NT2/D1 (cell line): ENCODE results near the gene SMIM17.

Source experiments
- DNase-seq: peaks from one replicate; pipeline ENCODE4 v3.0.0-alpha.2; 2011; ENCODE audit warnings: low read depth, low spot score
- H3K27me3 ChIP-seq: 2 replicates; pipeline ENCODE4 v1.6.0; 2011; ENCODE audit warnings: mild to moderate bottlenecking; ENCODE audit not compliant: insufficient read length, insufficient read depth
- H3K36me3 ChIP-seq: 2 replicates; pipeline ENCODE4 v1.6.1; 2011; ENCODE audit warnings: mild to moderate bottlenecking, low read length, mixed read lengths; ENCODE audit not compliant: insufficient read depth, insufficient read length
- H3K4me1 ChIP-seq: 2 replicates; pipeline ENCODE4 v1.5.1; 2011; ENCODE audit not compliant: insufficient read depth, insufficient read length
- H3K4me3 ChIP-seq: 2 replicates; pipeline ENCODE4 v1.5.1; 2011; ENCODE audit warnings: low read depth; ENCODE audit not compliant: insufficient read length
- H3K9ac ChIP-seq: 2 replicates; pipeline ENCODE4 v1.6.0; 2011; ENCODE audit warnings: low read depth; ENCODE audit not compliant: insufficient read length
- H3K9me3 ChIP-seq: 2 replicates; pipeline ENCODE4 v1.5.1; 2011; ENCODE audit warnings: mild to moderate bottlenecking, low read length; ENCODE audit not compliant: insufficient read depth
- SUZ12 ChIP-seq: IDR thresholded peaks from 2 replicates; pipeline ENCODE4 v1.6.1; 2011; ENCODE audit not compliant: insufficient read length, insufficient read depth; ENCODE audit errors: extremely low read depth
- YY1 ChIP-seq: IDR thresholded peaks from 2 replicates; pipeline ENCODE4 v1.6.1; 2011; ENCODE audit not compliant: insufficient read length, insufficient read depth
- ZNF274 ChIP-seq: IDR thresholded peaks from 2 replicates; pipeline ENCODE4 v1.6.1; 2011; ENCODE audit warnings: mild to moderate bottlenecking, low read depth, low read length

SMIM17 gene

GRCh38 chr19:56642711-56643459 lies at the start of gene SMIM17:
SMIM17 (plus strand) TSS chr19:56643159; CDS start chr19:56645668, 2,509 bp downstream.
- Histone ChIP-seq H3K36me3 (no peaks in the 10 kb centered on the region), H3K9ac (no peak within 1 kb of the TSS), H3K27me3 (peaks cover 76% of the 10 kb centered on the region), H3K9me3 (no peaks in the 10 kb centered on the region; the same call in 1 of the 2 replicates), H3K4me1 (no peaks in the 10 kb centered on the region), H3K4me3 (no peak within 1 kb of the TSS)
- TF ChIP-seq SUZ12 (no peak), YY1 (no peak)
- DNase-seq, result no peak

GRCh38 chr19:56594446-56594782 lies 48.5 kb upstream of the SMIM17 start:
- H3K9me3 ChIP-seq, result no peaks in the 10 kb centered on the region
- DNase-seq, result no peak
- peaks cover 3% of the 10 kb centered on the region for H3K4me1 ChIP-seq
- TF ChIP-seq SUZ12, result no peak
- no peak for TF ChIP-seq ZNF274
- TF ChIP-seq YY1, result no peak
- H3K9ac ChIP-seq, result no peak overlapping the region
- no peaks in the 10 kb centered on the region for H3K27me3 ChIP-seq
- H3K36me3 ChIP-seq, result peaks cover 18% of the 10 kb centered on the region
- H3K4me3 ChIP-seq, result no peak overlapping the region

- Histone ChIP-seq H3K9ac (peak within 1 kb of the TSS; percentile 95), H3K27me3 (no peaks in the 10 kb centered on the region), H3K4me1 (peaks cover 3% of the 10 kb centered on the region), H3K9me3 (no peaks in the 10 kb centered on the region), H3K36me3 (peaks cover 18% of the 10 kb centered on the region), H3K4me3 (peak within 1 kb of the TSS; percentile 94)
- DNase-seq, result peak; percentile 75
- TF ChIP-seq SUZ12, result no peak
- no peak for TF ChIP-seq YY1
- no peak for TF ChIP-seq ZNF274
Measured at GRCh38 chr19:56594783-56595547, 48.0 kb upstream of the SMIM17 start, which contains the start of gene ZNF71. ZNF71 (plus strand) TSS chr19:56595302; CDS start chr19:56601559, 6,257 bp downstream.

GRCh38 chr19:56595548-56595899 lies 47.4 kb upstream of the SMIM17 start:
- Histone ChIP-seq H3K36me3 (peaks cover 18% of the 10 kb centered on the region), H3K9me3 (no peaks in the 10 kb centered on the region), H3K27me3 (no peaks in the 10 kb centered on the region), H3K9ac (peak overlapping the region; percentile 95), H3K4me3 (peak overlapping the region; percentile 94), H3K4me1 (peaks cover 3% of the 10 kb centered on the region)
- DNase-seq, result no peak
- TF ChIP-seq ZNF274 (no peak), SUZ12 (no peak)

- H3K27me3 ChIP-seq, result no peaks in the 10 kb centered on the region
- no peak for TF ChIP-seq YY1
- TF ChIP-seq ZNF274, result no peak
- TF ChIP-seq SUZ12, result no peak
- no peak overlapping the region for H3K9ac ChIP-seq
- peaks cover 3% of the 10 kb centered on the region for H3K4me1 ChIP-seq
- H3K4me3 ChIP-seq, result no peak overlapping the region
- H3K36me3 ChIP-seq, result peaks cover 30% of the 10 kb centered on the region
- H3K9me3 ChIP-seq, result no peaks in the 10 kb centered on the region
- no peak for DNase-seq
Measured at GRCh38 chr19:56596676-56597075, 46.3 kb upstream of the SMIM17 start.

- Histone ChIP-seq H3K4me3 (no peak overlapping the region), H3K9ac (no peak overlapping the region), H3K9me3 (no peaks in the 10 kb centered on the region), H3K4me1 (peaks cover 3% of the 10 kb centered on the region), H3K36me3 (peaks cover 37% of the 10 kb centered on the region), H3K27me3 (no peaks in the 10 kb centered on the region)
- no peak for TF ChIP-seq ZNF274
- TF ChIP-seq YY1, result no peak
- TF ChIP-seq SUZ12, result no peak
- no peak for DNase-seq
Measured at GRCh38 chr19:56597696-56598095, 45.3 kb upstream of the SMIM17 start.

- H3K4me3 ChIP-seq, result no peak overlapping the region
- no peak for DNase-seq
- no peaks in the 10 kb centered on the region for H3K27me3 ChIP-seq
- no peaks in the 10 kb centered on the region for H3K4me1 ChIP-seq
- H3K36me3 ChIP-seq, result peaks cover 50% of the 10 kb centered on the region
- no peak overlapping the region for H3K9ac ChIP-seq
- no peak for TF ChIP-seq YY1
- no peak for TF ChIP-seq SUZ12
- no peak for TF ChIP-seq ZNF274
- H3K9me3 ChIP-seq, result no peaks in the 10 kb centered on the region
Measured at GRCh38 chr19:56601375-56601774, 41.6 kb upstream of the SMIM17 start.
